HG03175 (cell line): ENCODE measurements around the gene TFDP1.

Experiments
- ATAC-seq: cut with Tn5 transposase; IDR thresholded peaks from one replicate; pipeline ENCODE4 v1.9.1; 2021; ENCODE audit warnings: mild to moderate bottlenecking, moderate library complexity; ENCODE audit not compliant: unreplicated experiment

The TFDP1 gene, protein sequence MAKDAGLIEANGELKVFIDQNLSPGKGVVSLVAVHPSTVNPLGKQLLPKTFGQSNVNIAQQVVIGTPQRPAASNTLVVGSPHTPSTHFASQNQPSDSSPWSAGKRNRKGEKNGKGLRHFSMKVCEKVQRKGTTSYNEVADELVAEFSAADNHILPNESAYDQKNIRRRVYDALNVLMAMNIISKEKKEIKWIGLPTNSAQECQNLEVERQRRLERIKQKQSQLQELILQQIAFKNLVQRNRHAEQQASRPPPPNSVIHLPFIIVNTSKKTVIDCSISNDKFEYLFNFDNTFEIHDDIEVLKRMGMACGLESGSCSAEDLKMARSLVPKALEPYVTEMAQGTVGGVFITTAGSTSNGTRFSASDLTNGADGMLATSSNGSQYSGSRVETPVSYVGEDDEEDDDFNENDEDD

DNA sequence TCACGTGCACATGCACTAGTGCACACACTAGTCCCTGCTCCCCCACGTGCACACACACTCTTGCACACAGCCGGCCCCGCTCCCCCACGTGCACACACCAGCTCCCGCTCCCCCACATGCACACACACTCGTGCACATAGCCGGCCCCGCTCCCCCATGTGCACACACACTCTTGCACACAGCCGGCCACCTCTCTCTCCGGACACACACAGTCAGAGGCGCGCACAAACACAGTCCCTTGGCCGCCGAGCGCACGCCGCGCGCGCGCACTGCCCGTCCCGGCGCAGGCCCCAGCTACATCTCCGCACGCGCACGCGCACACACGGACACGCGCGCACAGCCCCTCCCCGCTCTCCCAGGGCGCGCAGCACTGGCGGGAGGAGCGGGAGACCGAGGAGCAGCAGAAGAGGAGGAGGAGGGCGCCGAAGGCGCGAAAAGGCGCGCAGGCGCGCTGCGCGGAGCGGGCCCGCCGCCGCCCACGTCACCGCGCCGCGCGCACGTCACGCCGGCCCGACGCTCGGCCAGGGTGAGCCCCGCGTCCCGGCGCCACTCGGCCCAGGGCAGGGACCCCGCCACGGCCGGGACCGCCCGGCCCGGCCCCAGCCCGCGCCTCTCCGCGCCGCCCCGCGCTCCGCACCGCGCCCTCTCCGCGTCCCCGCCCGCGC is at the start of gene TFDP1:
TSS of gene TFDP1 (plus strand) at position 549 of the 665 bp plus-strand sequence. CDS start 1,085 bp downstream, outside the sequence.
- peak; percentile 87 for ATAC-seq

DNA sequence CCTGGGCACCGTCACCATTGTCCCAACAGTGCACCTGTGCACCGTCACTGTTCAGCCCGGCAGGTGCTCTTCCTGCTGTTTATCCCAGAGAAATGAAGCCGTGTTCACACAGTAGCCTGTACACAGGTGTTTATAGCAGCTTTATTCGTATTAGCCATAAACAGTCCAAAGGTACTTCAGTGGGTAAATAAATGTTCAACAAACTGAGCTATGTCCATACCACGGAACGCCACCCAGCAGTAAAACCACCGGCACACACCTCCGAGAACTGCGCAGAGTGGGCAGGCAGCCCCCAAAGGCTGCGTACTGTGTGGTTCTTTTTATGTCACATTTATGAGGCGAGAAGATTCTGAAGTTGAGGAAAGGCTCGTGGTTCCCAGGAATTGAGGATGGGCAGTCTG is 49.2 kb upstream of the TFDP1 start:
- no peak for ATAC-seq

DNA sequence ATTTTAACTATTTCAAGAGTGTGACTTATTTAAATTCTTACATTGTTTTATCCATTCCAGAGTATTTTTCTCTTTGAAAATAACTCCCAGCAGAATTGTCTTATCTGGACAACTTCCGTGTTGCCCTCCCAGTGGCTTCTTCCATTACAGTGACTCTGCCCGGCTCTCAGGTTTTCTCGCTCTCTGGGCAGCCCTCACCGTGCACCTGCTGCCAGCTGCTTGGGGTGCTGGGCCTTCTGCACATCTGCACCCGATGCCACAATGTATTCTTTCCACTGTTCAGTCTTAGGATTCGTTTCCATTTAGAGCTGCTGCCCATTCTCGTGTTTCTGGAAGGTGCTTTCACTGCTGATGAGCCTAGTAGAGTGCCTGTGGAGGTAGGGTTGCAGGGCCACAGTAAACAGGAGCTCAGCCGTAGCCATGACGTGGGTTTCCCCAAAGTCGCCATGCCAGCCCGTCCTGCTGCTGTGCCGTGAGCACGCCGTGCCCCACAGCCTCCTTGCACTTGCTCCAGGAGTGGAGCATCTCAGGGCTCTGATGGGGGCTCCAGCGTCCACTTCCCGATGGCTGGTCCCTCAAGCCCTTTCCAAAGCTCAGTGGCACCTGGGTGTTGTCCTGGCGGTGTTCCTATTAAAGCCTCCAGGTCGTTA is 48.0 kb upstream of the TFDP1 start:
- no peak for ATAC-seq

DNA sequence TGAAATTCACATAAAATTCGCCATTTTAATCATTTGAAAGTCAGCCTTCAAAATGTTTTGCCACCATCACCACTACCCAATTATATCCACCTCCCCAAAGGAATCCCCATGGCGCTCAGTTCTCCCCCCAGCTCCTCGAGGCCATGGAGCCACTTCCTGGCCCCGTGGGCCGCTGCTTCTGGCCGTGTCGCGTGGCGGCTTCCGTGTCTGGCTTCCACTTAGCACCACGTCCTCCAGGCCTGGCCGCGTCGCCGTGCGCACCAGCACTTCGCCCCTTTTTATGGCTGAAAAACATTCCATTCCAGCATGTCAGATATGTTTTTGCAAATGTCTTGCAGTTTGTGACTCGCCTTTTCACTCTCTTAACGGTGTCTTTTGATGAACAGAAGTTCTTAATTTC is 47.3 kb upstream of the TFDP1 start:
- ATAC-seq: no peak

DNA sequence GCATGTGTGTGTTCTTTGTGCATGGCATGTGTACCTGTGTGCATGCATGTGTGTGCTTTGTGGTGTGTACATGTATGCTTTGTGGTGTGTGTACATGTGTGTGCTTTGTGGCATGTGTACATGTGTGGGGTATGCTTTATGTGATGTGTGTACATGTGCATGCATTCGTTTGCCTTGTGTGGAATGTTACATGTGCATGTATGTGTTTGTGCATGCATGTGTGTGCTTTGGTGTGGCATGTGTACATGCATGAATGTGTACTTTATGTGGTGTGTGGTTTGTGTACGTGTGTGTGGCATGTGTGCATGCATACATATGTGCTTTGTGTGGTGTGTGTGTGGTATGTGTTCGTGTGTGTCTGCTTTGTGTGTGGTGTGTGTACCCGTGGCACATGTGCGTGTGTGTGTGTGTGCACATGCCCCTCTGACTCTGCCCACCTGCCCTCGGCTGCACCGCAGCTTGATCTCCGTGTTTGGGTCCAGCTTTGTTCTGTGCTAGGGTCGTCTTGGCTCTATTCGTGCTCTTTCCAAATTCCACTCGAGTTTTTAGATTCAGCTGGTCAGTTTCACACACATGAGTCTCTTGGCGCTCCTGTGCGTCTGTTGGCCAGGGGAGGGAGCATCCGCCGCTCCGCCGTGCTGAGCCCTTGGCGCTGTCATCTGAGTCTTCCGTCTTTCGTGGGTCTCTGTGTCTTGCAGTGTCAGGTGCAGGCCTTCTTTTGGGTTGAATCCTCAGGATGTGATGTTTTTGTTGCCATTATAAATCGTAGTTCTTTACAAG is 46.5 kb upstream of the TFDP1 start:
- no peak for ATAC-seq

DNA sequence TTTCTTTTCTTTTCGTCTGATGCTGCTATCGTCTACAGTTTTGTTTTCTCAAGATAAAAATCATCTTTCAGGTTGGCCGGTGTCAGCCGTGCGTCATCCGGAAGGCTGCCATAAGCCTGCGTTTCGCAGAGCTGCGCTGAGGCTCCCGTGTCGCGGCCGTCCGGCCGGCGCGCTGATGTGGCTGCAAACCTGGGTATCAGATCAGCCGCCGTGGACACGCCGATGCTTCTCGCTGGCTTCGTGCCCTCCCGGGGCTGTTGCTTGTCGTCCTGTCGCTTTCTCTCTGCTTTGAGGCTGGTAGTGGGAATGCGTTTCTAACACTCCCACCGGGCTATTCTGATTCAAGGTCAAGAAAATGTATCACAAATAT is 45.9 kb upstream of the TFDP1 start:
- no peak for ATAC-seq

DNA sequence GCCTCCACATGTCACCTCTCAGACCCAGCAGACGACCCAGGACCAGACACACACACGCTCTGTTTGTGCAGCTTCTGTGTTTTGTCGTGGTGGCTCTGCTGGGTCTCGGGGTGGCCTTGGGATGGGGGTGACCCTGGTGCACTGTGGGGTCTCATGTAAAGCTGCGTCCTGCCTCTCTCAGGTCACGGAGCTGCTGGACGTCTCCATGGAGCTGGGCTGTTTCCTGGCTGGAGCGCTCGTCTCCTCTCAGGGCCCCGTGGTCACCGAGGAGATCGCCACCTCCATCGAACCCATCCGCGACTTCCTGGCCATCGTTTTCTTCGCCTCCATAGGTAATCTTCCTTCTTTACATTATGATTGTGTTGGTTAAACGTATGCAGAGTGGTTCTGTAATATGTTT is 45.4 kb upstream of the TFDP1 start:
- ATAC-seq: no peak

DNA sequence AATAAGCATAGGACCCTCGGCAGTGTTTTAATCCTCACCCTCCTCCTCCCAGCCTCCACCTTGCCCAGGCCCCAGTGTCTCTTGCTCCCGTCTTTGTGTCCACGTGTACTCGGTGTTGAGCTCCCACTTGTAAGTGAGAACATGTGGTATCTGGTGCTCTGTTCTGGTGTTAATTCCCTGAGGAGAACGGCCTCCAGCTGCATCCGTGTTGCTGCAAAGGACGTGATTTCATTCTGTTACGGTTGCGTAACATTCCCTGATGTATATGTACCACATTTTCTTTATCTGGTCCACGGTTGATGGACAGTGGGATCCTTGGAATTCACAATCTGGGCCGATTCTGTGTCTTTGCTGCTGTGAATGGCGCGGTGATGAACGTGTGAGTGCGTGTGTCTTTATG is 44.7 kb upstream of the TFDP1 start:
- ATAC-seq: no peak

DNA sequence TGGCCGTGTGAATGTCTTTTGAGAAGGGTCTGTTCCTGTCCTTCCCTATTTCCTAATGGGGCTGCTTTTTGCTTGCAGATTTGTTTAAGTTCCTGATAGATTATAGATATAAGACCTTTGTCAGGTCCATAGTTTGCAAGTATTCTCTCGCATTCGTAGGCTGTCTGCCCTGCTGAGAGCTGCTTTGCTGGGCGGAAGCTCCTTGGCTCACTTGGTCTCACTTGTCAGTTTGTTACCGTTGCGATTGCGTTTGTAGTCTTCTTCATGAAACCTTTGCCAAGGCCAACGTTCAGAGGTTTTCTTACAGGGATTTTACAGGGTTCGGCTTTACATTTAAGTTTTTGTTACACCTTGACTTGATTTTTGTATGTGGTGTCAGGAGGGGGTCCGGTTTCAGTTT is 44.0 kb upstream of the TFDP1 start:
- ATAC-seq: no peak

DNA sequence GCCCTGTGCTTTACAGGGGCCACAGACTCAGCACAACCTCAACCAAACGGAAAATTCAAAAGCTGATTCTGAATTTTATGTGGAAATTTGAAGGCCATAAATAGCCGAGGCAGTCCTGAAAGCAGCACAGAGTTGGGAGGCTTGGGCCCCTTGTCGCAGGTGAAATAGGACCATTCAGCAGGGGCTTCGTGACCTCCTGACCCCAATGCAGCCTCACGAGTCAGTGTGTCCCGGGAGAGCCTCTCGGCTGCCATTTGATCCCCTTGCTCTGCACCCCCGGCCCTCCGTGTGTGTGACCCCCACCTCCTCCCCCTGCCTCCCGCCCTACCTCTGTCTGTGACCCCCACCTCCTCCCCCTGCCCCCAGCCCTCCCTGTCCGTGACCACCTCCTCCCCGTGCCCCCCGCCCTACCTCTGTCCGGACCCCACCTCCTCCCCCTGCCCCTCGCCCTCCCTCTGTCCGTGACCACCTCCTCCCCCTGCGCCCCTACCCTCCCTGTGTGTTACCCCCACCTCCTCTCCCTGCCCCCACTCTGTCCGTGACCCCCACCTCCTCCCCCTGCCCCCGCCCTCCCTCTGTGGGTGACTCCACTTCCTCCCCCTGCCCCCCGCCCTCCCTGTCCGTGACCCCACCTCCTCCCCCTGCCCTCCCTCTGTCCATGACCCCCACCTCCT is 41.7 kb upstream of the TFDP1 start:
- no peak for ATAC-seq

DNA sequence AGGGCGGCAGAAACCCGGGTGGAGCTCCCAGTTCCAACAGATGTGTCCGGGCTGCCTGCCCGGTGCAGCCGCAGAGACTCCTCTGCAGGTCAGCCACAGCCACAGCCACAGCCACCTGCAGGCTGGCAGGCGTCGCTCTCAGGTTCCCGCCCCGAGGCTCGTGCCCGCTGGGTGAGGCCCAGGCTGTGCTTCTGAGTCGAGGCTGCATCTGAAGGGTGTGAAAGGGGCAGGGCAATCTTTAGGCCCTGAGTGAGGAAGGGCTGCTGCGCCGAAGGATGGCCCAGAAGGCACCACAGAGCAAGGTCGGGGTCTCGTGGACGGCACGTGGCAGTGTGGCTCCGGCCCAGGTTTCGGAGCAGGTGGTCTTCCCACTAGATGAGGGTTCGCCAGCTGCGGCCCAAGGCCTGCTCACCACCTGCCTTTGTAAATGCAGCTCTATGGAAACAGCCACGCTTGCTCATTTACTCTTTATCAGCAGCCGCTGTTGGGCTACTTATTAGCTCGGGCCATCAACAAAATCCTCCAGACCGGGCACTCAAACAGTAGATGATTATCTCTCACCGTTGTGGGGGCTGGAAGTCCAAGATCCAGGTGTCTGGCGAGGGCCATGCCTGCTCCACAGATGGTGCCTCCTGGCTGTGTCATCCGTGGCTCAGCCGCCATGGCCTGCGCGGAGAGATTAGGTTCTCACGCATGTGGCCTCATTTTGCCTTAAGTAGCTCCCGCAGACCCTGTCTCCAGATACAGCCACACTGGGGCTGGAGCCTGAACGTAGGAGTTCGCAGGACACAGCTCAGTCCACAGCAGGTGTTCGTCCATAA is 40.3 kb upstream of the TFDP1 start:
- ATAC-seq: no peak

DNA sequence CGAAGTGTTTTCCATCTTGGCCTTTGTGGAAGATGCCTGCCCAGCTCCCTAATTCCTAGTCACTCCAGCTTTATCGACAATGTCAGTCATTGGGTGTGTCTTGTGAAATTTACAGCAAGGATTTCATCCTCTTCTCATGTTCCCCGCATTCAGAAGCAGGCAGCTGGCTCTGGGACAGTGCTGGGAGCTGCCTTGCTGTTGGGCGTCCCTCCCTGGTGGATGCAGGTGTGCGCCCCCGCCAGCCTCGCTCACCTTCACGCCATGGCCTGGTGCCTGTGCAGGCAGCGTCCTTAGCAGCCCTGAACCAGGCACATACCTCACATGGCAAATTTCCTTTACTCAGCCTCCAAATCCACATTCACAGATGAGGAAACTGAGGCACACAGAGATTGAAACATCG is 39.7 kb upstream of the TFDP1 start:
- ATAC-seq: no peak

DNA sequence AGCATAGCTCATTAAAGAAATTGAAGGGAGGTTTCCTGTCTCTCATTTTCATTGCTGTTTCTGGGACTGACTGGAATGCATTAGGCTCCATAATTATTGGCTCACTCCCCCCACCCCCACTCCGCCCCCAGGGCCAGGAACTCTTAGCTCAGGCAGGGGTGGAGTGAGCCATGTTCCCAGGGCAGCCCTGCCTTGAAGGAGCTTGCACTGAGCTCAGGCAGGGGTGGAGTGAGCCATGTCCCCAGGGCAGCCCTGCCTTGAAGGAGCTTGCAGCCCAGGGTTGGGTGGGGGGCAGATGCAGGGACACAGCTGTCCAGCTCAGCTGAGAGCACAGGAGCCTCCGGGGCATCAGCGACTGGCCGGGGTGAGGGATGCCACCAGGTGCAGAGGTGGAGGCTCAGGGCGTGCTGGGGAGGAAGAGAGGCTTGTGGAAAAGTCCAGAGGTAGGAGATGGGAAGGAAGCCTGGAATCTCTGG is 39.1 kb upstream of the TFDP1 start:
- no peak for ATAC-seq

DNA sequence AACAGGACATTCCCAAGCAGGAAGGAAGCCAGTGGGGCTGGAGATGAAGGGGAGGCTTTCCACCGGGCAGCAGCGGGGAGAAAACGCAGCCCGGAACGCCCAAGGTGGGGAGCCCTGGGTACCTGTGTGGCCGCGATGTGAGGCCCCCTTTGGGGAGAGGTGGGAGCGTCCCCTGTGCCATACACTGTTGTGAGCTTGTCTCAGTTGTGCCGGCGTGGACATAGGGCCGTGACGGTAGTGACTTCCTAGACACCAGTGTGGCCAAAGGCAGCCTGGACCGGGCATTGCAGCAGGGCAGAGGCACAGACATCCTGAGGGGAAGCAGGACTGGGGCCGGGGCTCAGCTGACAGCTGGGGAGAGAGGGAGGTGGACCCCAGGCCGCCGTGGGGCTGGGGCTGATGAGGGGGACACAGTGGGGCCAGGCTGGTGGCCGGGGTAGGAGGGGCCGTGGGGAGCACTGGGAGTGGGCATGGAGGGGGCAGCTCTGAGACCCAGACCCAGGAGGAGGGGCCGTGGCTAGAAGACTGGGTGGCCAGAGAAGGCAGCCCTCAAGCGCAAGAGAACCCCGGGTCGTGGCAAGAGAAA is 38.5 kb upstream of the TFDP1 start:
- ATAC-seq: no peak

DNA sequence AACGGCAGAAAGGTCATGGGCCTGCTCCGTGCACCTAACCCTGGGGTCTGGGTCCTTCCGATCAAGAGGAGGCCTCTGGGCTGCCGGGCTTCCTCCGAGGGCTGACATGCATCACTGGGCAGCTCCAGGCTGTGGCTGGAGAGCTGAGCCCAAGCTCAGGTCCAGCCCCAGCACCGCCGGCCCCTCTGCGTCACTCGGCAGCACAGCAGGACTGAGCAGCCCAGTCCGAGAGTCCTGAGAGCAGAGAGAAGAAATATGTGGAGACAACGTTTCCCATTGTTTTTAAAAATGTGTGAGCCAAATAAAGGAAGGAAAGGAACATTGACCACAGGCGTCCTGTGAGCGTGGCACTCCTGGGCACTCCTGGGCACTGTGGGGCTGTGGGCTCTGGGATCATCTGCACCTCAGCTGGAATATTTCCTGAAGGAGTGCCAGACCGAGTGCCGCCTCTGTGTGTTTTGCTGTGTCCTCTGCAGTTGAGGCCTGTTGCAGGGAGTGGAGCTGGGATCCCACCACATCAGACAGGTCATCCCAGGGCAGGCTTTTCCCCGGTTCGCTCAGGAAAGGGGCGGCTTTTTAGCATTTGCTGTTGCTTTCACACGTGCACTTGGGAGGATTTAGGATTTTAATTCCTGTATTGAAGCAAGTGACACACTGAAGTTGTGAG is 37.8 kb upstream of the TFDP1 start:
- no peak for ATAC-seq

DNA sequence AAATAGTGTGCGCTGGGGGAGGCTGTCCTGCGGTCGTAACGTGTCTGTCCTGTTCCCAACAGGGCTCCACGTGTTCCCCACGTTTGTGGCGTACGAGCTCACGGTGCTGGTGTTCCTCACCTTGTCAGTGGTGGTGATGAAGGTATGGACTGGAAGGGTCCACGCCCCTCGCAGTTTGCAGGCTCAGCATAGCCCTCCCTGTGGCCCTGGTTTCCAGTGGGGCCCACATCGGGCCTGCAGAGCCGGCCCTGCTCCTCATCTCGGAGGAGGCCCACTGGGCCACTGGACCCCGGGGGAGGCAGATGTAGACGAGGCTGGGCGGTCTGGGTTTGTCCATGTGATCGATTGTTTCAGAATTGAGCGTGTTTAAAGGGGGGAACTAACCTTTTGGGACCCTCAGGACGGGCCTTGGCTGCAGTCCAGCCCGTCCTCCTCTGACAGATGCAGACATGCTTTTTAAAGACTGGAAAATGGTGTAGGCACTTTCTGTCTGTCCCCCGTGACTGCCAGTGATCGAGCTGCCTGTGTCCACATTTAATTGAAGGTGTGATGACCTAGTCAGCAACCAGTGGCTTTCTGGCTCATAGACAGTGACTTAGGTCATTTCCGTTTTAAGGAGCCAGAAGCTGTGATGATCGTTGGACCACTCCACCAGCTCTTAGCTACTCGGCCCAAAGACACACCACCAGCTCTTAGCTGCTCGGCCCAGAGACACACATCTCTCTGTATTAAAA is 37.1 kb upstream of the TFDP1 start:
- ATAC-seq: no peak

DNA sequence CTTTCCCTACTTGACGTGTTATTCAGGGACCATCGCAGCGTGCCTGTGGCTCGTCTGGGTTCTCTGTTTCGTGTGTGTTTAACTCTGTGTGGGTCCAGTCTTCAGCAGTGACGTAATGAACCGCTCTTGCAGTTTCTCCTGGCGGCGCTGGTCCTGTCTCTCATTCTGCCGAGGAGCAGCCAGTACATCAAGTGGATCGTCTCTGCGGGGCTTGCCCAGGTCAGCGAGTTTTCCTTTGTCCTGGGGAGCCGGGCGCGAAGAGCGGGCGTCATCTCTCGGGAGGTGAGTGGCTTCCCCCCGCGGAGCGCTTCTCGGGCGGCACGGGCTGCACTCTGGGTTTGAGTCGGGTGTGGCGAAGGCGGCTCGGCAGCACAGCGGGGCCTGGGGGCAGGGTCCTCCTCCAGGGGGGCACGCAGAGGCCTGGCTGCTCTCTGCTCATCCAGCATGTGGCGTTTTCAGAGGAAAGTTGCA is 36.3 kb upstream of the TFDP1 start:
- ATAC-seq: no peak
